Embryonic facial prominence (tissue), 1 donor: ENCODE data around the gene NHERF2.

Experiments used
- DNase-seq: peaks from one replicate; pipeline ENCODE4 v3.0.0-alpha.2; 2016; ENCODE audit errors: extremely low spot score

NHERF2 gene

DNA sequence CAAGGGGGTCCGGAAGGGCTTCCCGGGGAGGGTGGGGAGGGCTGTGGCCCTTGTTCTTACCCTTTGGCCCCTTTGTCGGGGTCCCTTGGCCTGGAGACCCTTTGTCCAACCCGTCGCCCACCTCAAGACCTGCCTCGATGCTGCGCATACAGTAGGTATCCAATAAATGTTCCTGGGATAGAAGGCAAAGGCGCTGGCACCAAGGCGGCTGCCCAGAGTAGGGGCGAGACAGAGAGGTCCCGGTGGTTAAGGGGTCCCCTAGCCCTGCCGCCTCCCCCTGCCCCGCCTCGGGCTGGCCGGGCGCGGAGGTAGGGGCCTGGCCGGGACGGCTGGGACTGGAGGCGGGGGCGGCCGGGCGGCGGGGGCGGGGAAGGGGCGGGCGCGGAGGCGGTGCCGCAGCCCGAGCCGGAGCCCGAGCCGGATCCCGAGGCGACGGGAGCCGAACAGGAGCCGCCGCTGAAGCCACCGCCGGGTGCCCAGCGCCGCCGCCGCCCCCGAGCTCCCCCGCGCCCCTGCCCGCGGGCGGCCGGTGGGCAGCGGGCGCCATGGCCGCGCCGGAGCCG is at the start of gene NHERF2:
TSS of gene NHERF2 (plus strand) at position 442 of the 563 bp plus-strand sequence. CDS start at position 546, 104 bp downstream.
- no peak for DNase-seq

- DNase-seq, result no peak
These were observed 49.5 kb upstream of the NHERF2 start for GRCh38 chr16:1976951-1977874.

GRCh38 chr16:1977875-1978268 is 48.8 kb upstream of the NHERF2 start:
- no peak for DNase-seq

DNA sequence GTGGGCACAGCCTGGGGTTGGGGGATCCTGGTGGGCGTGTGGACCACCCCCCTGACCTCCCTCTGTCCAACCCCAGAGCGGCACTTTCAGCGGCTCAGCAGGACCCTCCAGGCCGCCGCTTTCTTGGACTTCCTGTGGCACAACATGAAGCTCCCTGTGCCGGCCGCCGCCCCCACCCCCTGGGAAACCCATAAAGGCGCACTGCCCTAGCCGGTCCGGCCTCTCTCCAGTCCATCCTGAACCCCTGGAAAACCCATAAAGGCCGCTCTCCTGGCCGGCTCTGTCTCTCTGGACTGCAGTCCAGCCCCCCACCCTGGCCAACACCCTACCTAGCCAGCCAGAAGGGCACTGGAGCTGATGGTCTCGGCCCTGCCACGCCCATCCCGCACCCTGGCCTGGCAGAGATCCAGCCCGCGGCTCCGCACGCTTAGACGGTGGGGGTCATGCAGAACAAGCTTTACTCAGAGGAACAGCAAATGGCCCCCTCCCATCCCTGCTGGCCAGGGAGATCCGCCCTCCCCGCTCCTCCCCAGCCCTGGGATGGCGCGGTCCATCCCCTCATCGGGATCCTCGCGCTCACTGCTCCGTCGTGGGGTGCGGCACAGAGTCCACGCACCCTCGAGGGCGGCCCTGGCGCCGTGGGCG is 48.1 kb upstream of the NHERF2 start:
- DNase-seq, result no peak

DNA sequence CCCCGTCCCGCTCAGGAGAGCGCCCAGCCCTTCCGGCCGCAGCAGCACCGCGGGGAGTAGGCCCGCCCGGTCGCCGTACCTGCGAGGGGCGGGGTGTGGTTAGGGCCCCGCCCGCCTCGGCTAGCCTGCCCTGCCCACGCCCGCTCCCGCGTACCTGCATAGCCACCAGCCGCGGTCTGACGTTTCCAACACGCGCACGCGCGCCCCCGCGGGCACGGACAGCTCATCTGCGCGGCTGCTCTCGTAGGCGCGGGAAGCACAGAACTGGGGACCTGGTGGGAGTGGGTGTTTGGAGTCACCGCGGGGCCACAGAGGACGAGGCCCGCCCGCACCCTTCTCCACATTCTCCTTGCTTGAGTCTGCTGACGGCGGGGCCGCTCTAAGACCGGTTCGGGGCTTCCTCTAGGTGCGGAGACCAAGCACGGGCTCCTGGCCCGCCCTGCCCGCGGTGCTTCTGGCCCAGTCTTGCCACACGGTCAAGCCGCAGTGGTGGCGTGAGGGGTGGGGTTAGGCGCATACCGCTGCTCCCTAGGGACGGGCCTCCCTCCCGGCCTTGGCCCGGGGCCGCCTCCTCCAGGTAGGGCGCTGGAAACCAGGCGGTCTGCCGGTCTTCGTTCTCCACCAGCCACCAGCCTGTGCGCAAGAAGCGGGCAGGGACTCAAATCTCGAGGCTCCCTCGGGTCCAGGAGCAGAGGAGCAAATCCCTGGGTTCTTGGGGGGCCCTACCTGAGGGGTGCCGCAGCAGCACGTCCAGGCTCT is 47.3 kb upstream of the NHERF2 start:
- DNase-seq, result no peak

DNA sequence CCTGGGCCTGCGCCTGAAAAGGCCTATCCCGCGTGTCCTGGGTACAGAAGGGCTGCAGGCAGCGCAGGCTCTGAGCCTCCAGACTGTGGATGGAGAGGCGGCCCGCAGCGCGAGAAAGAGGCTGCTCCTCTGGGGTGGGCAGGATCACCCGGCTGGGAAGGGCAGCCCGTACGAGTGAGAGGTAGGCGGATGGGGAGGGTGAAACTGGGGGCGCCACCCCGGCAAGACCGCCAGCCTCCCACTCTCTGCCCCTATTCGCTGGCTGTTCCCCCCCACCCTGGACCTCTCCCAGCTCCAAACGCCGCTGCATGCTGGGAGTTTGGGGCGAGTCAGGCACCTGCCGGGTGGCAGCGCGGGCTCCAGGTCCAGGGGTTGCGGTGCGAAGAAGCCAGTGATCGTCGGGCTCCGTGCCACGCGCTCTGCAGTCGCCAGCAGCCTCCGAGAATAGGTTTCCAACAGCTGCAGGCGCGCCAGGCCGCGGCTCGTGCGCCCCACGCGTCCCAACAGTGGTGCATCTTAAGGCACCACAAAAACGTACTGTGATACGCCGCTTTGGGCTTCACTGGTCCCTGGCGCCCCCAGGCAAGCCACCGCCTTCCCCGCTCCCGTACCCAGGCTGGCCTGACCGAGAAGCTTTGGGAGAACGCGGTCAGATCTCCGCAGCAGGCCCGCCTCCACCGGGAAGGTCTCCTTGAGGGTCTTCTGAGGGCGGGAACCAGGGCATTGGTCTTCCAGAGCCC is 46.5 kb upstream of the NHERF2 start:
- no peak for DNase-seq

- DNase-seq, result no peak
These were observed 46.0 kb upstream of the NHERF2 start for GRCh38 chr16:1980770-1981087.

GRCh38 chr16:1981398-1981836 is 45.3 kb upstream of the NHERF2 start, which contains the start of gene NOXO1:
Gene NOXO1 (minus strand): TSS chr16:1981469. CDS start chr16:1981179, 290 bp downstream.
- DNase-seq, result no peak

- DNase-seq, result no peak
These were observed 44.7 kb upstream of the NHERF2 start for GRCh38 chr16:1982013-1982433.

DNA sequence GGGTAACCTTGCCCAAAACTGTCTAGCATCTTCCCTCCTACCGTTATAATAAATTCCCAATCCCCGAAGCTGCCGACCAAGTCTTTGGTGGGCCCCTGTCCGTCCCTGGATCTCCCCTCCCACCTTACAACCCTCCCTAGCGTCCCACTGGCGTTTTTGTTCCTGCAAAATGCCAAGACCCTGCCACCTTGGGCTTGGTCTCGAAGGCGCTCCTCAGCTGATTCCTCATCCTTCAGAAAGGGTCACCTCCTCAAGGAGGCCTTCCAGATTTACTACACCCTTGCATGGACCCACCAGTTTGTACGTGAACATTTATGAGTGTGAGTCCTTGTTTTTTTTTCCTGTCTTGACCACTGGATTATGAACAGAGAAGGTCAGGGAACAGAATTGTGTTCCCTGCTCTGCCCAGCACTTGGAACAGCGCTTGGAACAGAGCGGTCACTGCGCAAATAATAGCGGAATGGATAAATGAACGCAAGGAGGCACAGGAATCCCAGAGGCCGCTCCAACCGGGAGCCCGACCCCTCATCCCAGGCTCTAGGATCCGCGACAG is 43.6 kb upstream of the NHERF2 start:
- no peak for DNase-seq

- DNase-seq, result no peak
These were observed 43.0 kb upstream of the NHERF2 start, which contains the start of gene GFER for GRCh38 chr16:1983544-1984346. Gene GFER (plus strand): TSS chr16:1984193. CDS start chr16:1984219, 26 bp downstream.

GRCh38 chr16:1984347-1985225 is 42.1 kb upstream of the NHERF2 start:
- DNase-seq, result no peak

- no peak for DNase-seq
These were observed 41.1 kb upstream of the NHERF2 start for GRCh38 chr16:1985466-1986150.

DNA sequence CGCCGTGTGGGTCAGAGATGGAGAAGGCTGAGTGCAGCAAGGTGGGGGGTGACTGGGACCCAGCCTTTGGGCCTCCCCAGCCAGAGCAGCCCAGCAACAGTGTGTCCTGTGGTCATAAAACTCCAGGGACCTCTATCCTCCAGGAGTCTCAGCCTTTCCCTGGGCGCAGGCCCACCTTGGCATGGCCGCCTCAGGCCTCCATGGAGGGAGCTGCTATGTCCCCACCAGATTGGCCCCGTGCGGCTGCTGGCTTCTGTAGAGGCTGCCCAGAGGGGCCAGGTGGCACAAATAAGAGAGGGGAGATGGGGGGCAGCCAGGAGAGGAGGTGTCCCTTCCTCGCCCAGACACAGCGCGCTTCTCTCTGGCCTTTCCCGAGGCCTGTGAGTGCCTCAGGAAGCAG is 39.5 kb upstream of the NHERF2 start:
- DNase-seq, result no peak

- no peak for DNase-seq
These were observed 37.2 kb upstream of the NHERF2 start, which contains the start of gene SYNGR3 for GRCh38 chr16:1989209-1990100. Gene SYNGR3 (plus strand): TSS chr16:1989970. CDS start chr16:1990103, 133 bp downstream.

DNA sequence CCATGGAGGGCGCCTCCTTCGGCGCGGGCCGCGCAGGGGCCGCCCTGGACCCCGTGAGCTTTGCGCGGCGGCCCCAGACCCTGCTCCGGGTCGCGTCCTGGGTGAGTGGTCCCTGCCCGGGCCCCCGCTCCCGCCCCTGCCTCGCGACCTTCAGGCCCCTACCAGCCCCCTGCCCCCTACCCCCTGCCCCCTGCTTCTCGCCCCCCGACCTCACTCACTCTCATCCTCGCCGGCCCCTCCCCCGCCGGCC is 36.7 kb upstream of the NHERF2 start:
- DNase-seq, result no peak

GRCh38 chr16:1990351-1991134 is 36.2 kb upstream of the NHERF2 start:
- DNase-seq, result no peak
